Right cardiac atrium (tissue), 5 donors: ENCODE data around the gene ZNF479. TPM values are rescaled to one million over a fixed set of nuclear protein-coding genes. Genes with fewer than 3 reads are reported as not detected.
"Not testable (repeated sequence)": the region's sequence is repeated elsewhere in the genome, so short reads cannot be mapped to it uniquely, and the experiment has no call there.

Experiments
- ATAC-seq, 2 donors: fragments of 200-7000 bp; cut with Tn5 transposase; one replicate each; pipeline versions ENCODE4 v1.8.0 to v1.9.1; 2020; ENCODE audit warnings: moderate library complexity in 2 of 2, mild to moderate bottlenecking in 1 of 2
- DNase-seq, 3 donors: peaks; one replicate each; pipeline ENCODE4 v3.0.0-alpha.2; 2020
- H3K27ac ChIP-seq: one replicate; pipeline ENCODE4 v1.5.1; 2013; ENCODE audit warnings: mild to moderate bottlenecking, low read length, control low read depth, moderate library complexity
- H3K27me3 ChIP-seq: one replicate; pipeline ENCODE4 v1.6.1; 2013; ENCODE audit not compliant: control insufficient read depth, insufficient read depth
- H3K4me1 ChIP-seq: one replicate; pipeline ENCODE4 v1.6.1; 2013; ENCODE audit warnings: low read length; ENCODE audit not compliant: control insufficient read depth, insufficient read depth
- H3K4me3 ChIP-seq: one replicate; pipeline ENCODE4 v1.5.1; 2013; ENCODE audit warnings: low read length, control low read depth
- H3K9me3 ChIP-seq: one replicate; pipeline ENCODE4 v1.6.1; 2013; ENCODE audit warnings: low read length; ENCODE audit not compliant: control insufficient read depth
- WGBS: extraction: QIAGEN DNeasy Blood & Tissue Kit; methylation state at CpG from one replicate; pipeline ENCODE4 v1.1.7; 2013; 5-methylcytosine and 5-hydroxymethylcytosine counted together
- intact Hi-C, 4 donors: fragments of 100-400 bp; cut with DNase I; formaldehyde crosslinking; loops; one replicate each; pipeline versions ENCODE4 v1.11.0 to v1.14.0; 2022 to 2023
- long read RNA-seq, 4 donors: library from polyadenylated mRNA; unstranded; transcript quantifications; one replicate each; pipeline ENCODE4 v2.0.0, GENCODE V29; 2020 to 2021
- polyA plus RNA-seq: library from polyadenylated mRNA; stranded (reverse); fragments of 200-250 nt; gene quantifications from one replicate; pipeline ENCODE4 v1.2.3, GENCODE V29; 2013
- total RNA-seq, 4 donors: library from RNA; stranded (reverse); fragmentation: NEBNext Ultra II Directional; extraction: Animal tissue kit (Norgen Biotek cat#: 25700); gene quantifications; one replicate each; pipeline ENCODE4 v1.2.1, GENCODE V29; 2021
- donor health status: healthy with polysubstance abuse.
- donor health status: DM: no; HTN: yes; CAD: no.
- donor health status: DM: no; HTN: no; CAD: no.
- donor health status: DM: no; HTN: yes; CAD: no; lungs with severe emphysema.
- donor health status: DM: yes; HTN: yes; CAD: no.

Gene ZNF479
- total RNA-seq (not detected), polyA plus RNA-seq (not detected)
- long read RNA-seq, donor 1 = 0 reads
- long read RNA-seq, donor 2 = 0 reads
- long read RNA-seq, donor 3 = 0 reads
- long read RNA-seq, donor 4 = 0 reads

- intact Hi-C loops, ATAC-seq, DNase-seq, H3K27me3 ChIP-seq, H3K4me1 ChIP-seq, H3K4me3 ChIP-seq, H3K9me3 ChIP-seq, H3K27ac ChIP-seq: not testable (repeated sequence)
- WGBS = 82% methylated on average over 6 of the region's 6 CpGs
Measured at GRCh38 chr7:57132336-57132735, at the start of gene ZNF479. TSS of gene ZNF479 (minus strand) at chr7:57132436. CDS start at chr7:57132324, 112 bp downstream.

- 75% methylated on average over 4 of the region's 4 CpGs for WGBS
- H3K4me1 ChIP-seq = no peaks in the 10 kb centered on the region
- no peaks in the 10 kb centered on the region for H3K27me3 ChIP-seq
- peaks cover 8% of the 10 kb centered on the region for H3K9me3 ChIP-seq
- intact Hi-C loops = no loop called here
- no peak for DNase-seq
- H3K4me3 ChIP-seq = no peak overlapping the region
- no peak for ATAC-seq
- H3K27ac ChIP-seq = no peak overlapping the region
Measured at GRCh38 chr7:57182031-57182430, 49.8 kb upstream of the ZNF479 start.

GRCh38 chr7:57181281-57181680 is 49.0 kb upstream of the ZNF479 start:
- no peaks in the 10 kb centered on the region for H3K4me1 ChIP-seq
- peaks cover 11% of the 10 kb centered on the region for H3K9me3 ChIP-seq
- no peak for ATAC-seq
- H3K27me3 ChIP-seq = no peaks in the 10 kb centered on the region
- 72% methylated on average over 9 of the region's 9 CpGs for WGBS
- H3K4me3 ChIP-seq = no peak overlapping the region
- no peak for DNase-seq
- intact Hi-C loops = no loop called here
- H3K27ac ChIP-seq = no peak overlapping the region

GRCh38 chr7:57179776-57180415 is 47.7 kb upstream of the ZNF479 start:
- Histone ChIP-seq H3K27me3 (no peaks in the 10 kb centered on the region), H3K27ac (no peak overlapping the region), H3K9me3 (peaks cover 13% of the 10 kb centered on the region), H3K4me3 (no peak overlapping the region), H3K4me1 (no peaks in the 10 kb centered on the region)
- intact Hi-C loops = no loop called here
- WGBS = 90% methylated on average over 30 of the region's 30 CpGs
- no peak for ATAC-seq
- DNase-seq = no peak

GRCh38 chr7:57178768-57179139 is 46.5 kb upstream of the ZNF479 start:
- 68% methylated on average over 6 of the region's 6 CpGs for WGBS
- H3K27ac ChIP-seq = no peak overlapping the region

GRCh38 chr7:57177856-57178767 is 45.9 kb upstream of the ZNF479 start:
- ATAC-seq (no peak), DNase-seq (no peak)
- H3K27ac ChIP-seq = no peak overlapping the region
- 78% methylated on average over 21 of the region's 21 CpGs for WGBS
- peaks cover 13% of the 10 kb centered on the region for H3K9me3 ChIP-seq
- H3K4me1 ChIP-seq = no peaks in the 10 kb centered on the region
- intact Hi-C loops = no loop called here
- no peaks in the 10 kb centered on the region for H3K27me3 ChIP-seq
- no peak overlapping the region for H3K4me3 ChIP-seq

More at GRCh38 chr7:57178768-57179139, 46.5 kb upstream of the ZNF479 start:
- intact Hi-C loops = no loop called here
- H3K4me1 ChIP-seq = no peaks in the 10 kb centered on the region
- ATAC-seq (no peak), DNase-seq (no peak)
- peaks cover 13% of the 10 kb centered on the region for H3K9me3 ChIP-seq
- H3K27me3 ChIP-seq = no peaks in the 10 kb centered on the region
- no peak overlapping the region for H3K4me3 ChIP-seq

GRCh38 chr7:57176928-57177635 is 44.8 kb upstream of the ZNF479 start:
- DNase-seq = no peak
- Histone ChIP-seq H3K27me3 (no peaks in the 10 kb centered on the region), H3K9me3 (peaks cover 8% of the 10 kb centered on the region), H3K4me3 (no peak overlapping the region), H3K4me1 (no peaks in the 10 kb centered on the region), H3K27ac (no peak overlapping the region)
- ATAC-seq = no peak
- WGBS = 82% methylated on average over 14 of the region's 14 CpGs
- intact Hi-C loops = no loop called here

GRCh38 chr7:57165285-57165899 is 33.2 kb upstream of the ZNF479 start:
- Histone ChIP-seq H3K4me1 (no peaks in the 10 kb centered on the region), H3K27ac (no peak overlapping the region), H3K27me3 (no peaks in the 10 kb centered on the region), H3K9me3 (peaks cover 6% of the 10 kb centered on the region), H3K4me3 (no peak overlapping the region)
- intact Hi-C loops = no loop called here
- WGBS = 80% methylated on average over 7 of the region's 7 CpGs
- ATAC-seq (no peak), DNase-seq (no peak)

- DNase-seq, H3K4me3 ChIP-seq, H3K9me3 ChIP-seq, ATAC-seq, H3K27ac ChIP-seq, H3K27me3 ChIP-seq, H3K4me1 ChIP-seq, intact Hi-C loops: not testable (repeated sequence)
- 64% methylated on average over 5 of the region's 5 CpGs for WGBS
Measured at GRCh38 chr7:57120123-57120784, 12.0 kb downstream of the ZNF479 start.
